Fibroblast of lung (primary cell): ENCODE measurements around the gene RPS27. TPM values are rescaled to one million over a fixed set of nuclear protein-coding genes. Genes with fewer than 3 reads are reported as not detected.

Source experiments
- DNase-seq, 2 donors: peaks; one replicate each; pipeline versions ENCODE4 v3.0.0 to v3.0.0-alpha.2; 2010; ENCODE audit warnings: low read depth in 2 of 2
- H2AFZ ChIP-seq: 2 replicates; pipeline ENCODE4 v1.5.1; 2012; ENCODE audit warnings: low read length, control low read depth, inconsistent platforms
- H3K27ac ChIP-seq: 2 replicates; pipeline ENCODE4 v1.5.1; 2011; ENCODE audit warnings: low read length, control low read depth; ENCODE audit not compliant: insufficient read depth
- H3K27me3 ChIP-seq: 2 replicates; pipeline ENCODE4 v1.5.1; 2011; ENCODE audit warnings: mild to moderate bottlenecking, low read length; ENCODE audit not compliant: control insufficient read depth, insufficient read depth
- H3K36me3 ChIP-seq: 2 replicates; pipeline ENCODE4 v1.5.1; 2011; ENCODE audit warnings: low read length; ENCODE audit not compliant: control insufficient read depth, insufficient read depth
- H3K4me1 ChIP-seq: 2 replicates; pipeline ENCODE4 v1.5.1; 2011; ENCODE audit warnings: low read length; ENCODE audit not compliant: control insufficient read depth, insufficient read depth; ENCODE audit errors: extremely low read depth
- H3K4me2 ChIP-seq: 2 replicates; pipeline ENCODE4 v1.5.1; 2011; ENCODE audit warnings: low read length, control low read depth; ENCODE audit not compliant: insufficient read depth; ENCODE audit errors: extremely low read depth
- H3K4me3 ChIP-seq, 4 experiments: fragments of 200-600 bp in 1 of 4; sonication (generic) in 1 of 4; replicated peaks in 1 of 4; 2 replicates each; pipeline ENCODE4 v1.5.1; 2011 to 2016; ENCODE audit warnings: low read length in 4 of 4, low read depth in 3 of 4, mild to moderate bottlenecking in 3 of 4, control low read depth in 2 of 4, inconsistent platforms in 1 of 4, mixed read lengths in 1 of 4; ENCODE audit not compliant: insufficient read depth in 1 of 4; ENCODE audit errors: control extremely low read depth in 1 of 4
- H3K79me2 ChIP-seq: 2 replicates; pipeline ENCODE4 v1.5.1; 2012; ENCODE audit warnings: mild to moderate bottlenecking, low read length, inconsistent platforms; ENCODE audit not compliant: control insufficient read depth, insufficient read depth
- H3K9ac ChIP-seq: 2 replicates; pipeline ENCODE4 v1.5.1; 2011; ENCODE audit warnings: mild to moderate bottlenecking, low read length, control low read depth; ENCODE audit not compliant: insufficient read depth
- H3K9me3 ChIP-seq: 2 replicates; pipeline ENCODE4 v1.5.1; 2012; ENCODE audit warnings: low read depth, low read length; ENCODE audit not compliant: control insufficient read depth, insufficient read depth
- H4K20me1 ChIP-seq: 2 replicates; pipeline ENCODE4 v1.5.1; 2011; ENCODE audit warnings: low read length; ENCODE audit not compliant: control insufficient read depth, insufficient read depth; ENCODE audit errors: extremely low read depth
- CTCF ChIP-seq, 2 donors: IDR thresholded peaks in 1 of 2; conservative IDR thresholded peaks in 1 of 2; 1 replicate in 1 of 2; 2 replicates in 1 of 2; pipeline ENCODE4 v1.5.1; 2011 to 2012; ENCODE audit warnings: low read length in 2 of 2, control low read depth in 1 of 2, inconsistent platforms in 1 of 2, low read depth in 1 of 2, mild to moderate bottlenecking in 1 of 2
- EZH2 ChIP-seq: IDR thresholded peaks from 2 replicates; pipeline ENCODE4 v1.5.1; 2012; ENCODE audit warnings: low read length, control low read depth, mild to moderate bottlenecking; ENCODE audit errors: missing control alignments
- polyA plus RNA-seq, 2 donors: library from polyadenylated mRNA; depleted of rRNA in 1 of 2; stranded (reverse) in 1 of 2; unstranded in 1 of 2; fragments of >200 nt; gene quantifications; 2 replicates each; pipeline ENCODE4 v1.2.1, GENCODE V29; 2011 to 2012; ENCODE audit warnings: missing spikeins in 1 of 2
- total RNA-seq: library from RNA; depleted of rRNA; stranded (reverse); fragments of >200 nt; gene quantifications from 2 replicates; pipeline ENCODE4 v1.2.1, GENCODE V29; 2014

Gene RPS27
- total and polyA plus RNA-seq, 2 donors (not counting 1 experiment from before 2014, with no cell fraction given), result 2,883 to 3,291 TPM

- Histone ChIP-seq H3K79me2 (peaks cover 15% of the 10 kb centered on the region), H2AFZ (no peak overlapping the region), H4K20me1 (no peaks in the 10 kb centered on the region), H3K4me2 (no peak overlapping the region), H3K36me3 (peaks cover 15% of the 10 kb centered on the region), H3K27me3 (no peaks in the 10 kb centered on the region), H3K4me3 (no peak overlapping the region), H3K9ac (no peak overlapping the region), H3K27ac (no peak overlapping the region), H3K9me3 (no peaks in the 10 kb centered on the region), H3K4me1 (peaks cover 4% of the 10 kb centered on the region)
- no peak for DNase-seq
- TF ChIP-seq CTCF (conservative IDR thresholded peaks at IDR 0.05 in 1 of 2, IDR thresholded peaks at IDR 0.05 in 1 of 2; ENCODE audit: low read depth in 1 of 2, low read length in 2 of 2), result no peak
- TF ChIP-seq EZH2, result no peak
These were observed 47.6 kb upstream of the RPS27 start for GRCh38 chr1:153942766-153943549.

- H3K27ac ChIP-seq, result peak overlapping the region; percentile 94
- H3K4me3 ChIP-seq, result no peak overlapping the region
- H3K79me2 ChIP-seq, result peaks cover 15% of the 10 kb centered on the region
- no peak for DNase-seq
- H3K4me1 ChIP-seq, result peaks cover 4% of the 10 kb centered on the region
- H3K4me2 ChIP-seq, result no peak overlapping the region
- H4K20me1 ChIP-seq, result no peaks in the 10 kb centered on the region
- H3K9me3 ChIP-seq, result no peaks in the 10 kb centered on the region
- peaks cover 18% of the 10 kb centered on the region for H3K36me3 ChIP-seq
- H3K9ac ChIP-seq, result no peak overlapping the region
- H3K27me3 ChIP-seq, result no peaks in the 10 kb centered on the region
- H2AFZ ChIP-seq, result no peak overlapping the region
- TF ChIP-seq CTCF (conservative IDR thresholded peaks at IDR 0.05 in 1 of 2, IDR thresholded peaks at IDR 0.05 in 1 of 2; ENCODE audit: low read depth in 1 of 2, low read length in 2 of 2) (no peak), EZH2 (no peak)
These were observed 46.3 kb upstream of the RPS27 start for GRCh38 chr1:153944005-153944826.

- H3K27ac ChIP-seq, result peak overlapping the region; percentile 94
These were observed 45.8 kb upstream of the RPS27 start for GRCh38 chr1:153944827-153945117.

More at GRCh38 chr1:153944827-153945117, 45.8 kb upstream of the RPS27 start:
- no peak for TF ChIP-seq EZH2
- H3K36me3 ChIP-seq, result peaks cover 16% of the 10 kb centered on the region
- peaks cover 15% of the 10 kb centered on the region for H3K79me2 ChIP-seq
- no peaks in the 10 kb centered on the region for H3K9me3 ChIP-seq
- peaks cover 4% of the 10 kb centered on the region for H3K4me1 ChIP-seq
- no peaks in the 10 kb centered on the region for H4K20me1 ChIP-seq
- H3K4me2 ChIP-seq, result peak overlapping the region; percentile 99
- no peaks in the 10 kb centered on the region for H3K27me3 ChIP-seq
- H3K9ac ChIP-seq, result no peak overlapping the region
- no peak overlapping the region for H2AFZ ChIP-seq
- DNase-seq, result no peak
- H3K4me3 ChIP-seq, result peak overlapping the region; percentile 8 to 91 (median 74)
